Activated T-cell treated with anti-CD3 and anti-CD28 coated beads, Interleukin-2, amount 50 U/mL, for 4 hours (primary cell): ENCODE data around the gene ASH1L. TPM values are rescaled to one million over a fixed set of nuclear protein-coding genes. Genes with fewer than 3 reads are reported as not detected.
"Not testable (repeated sequence)": the region's sequence is repeated elsewhere in the genome, so short reads cannot be mapped to it uniquely, and the experiment has no call there.

Experiments used
- ATAC-seq, 2 donors: fragments of 200-7000 bp; cut with Tn5 transposase; one replicate each; pipeline ENCODE4 v1.10.0; 2021
- DNase-seq: peaks from one replicate; pipeline ENCODE4 v3.0.0-alpha.2; 2020
- H3K27me3 Mint-ChIP-seq: one replicate; pipeline ENCODE4 v1.8.0; 2021; ENCODE audit warnings: low read depth, mixed read lengths
- H3K36me3 Mint-ChIP-seq: one replicate; pipeline ENCODE4 v1.8.0; 2022; ENCODE audit warnings: mixed read lengths; ENCODE audit not compliant: insufficient read depth
- H3K4me1 Mint-ChIP-seq: one replicate; pipeline ENCODE4 v1.8.0; 2021; ENCODE audit warnings: low read depth, mixed read lengths
- H3K4me3 Mint-ChIP-seq: one replicate; pipeline ENCODE4 v1.8.0; 2021; ENCODE audit warnings: mild to moderate bottlenecking, moderate library complexity, mixed read lengths
- H3K9me3 Mint-ChIP-seq: one replicate; pipeline ENCODE4 v1.8.0; 2021; ENCODE audit warnings: mixed read lengths
- total RNA-seq, 3 donors: library from RNA; stranded (reverse); gene quantifications; one replicate each; pipeline ENCODE4 v1.2.1, GENCODE V29; 2021

Gene ASH1L
- 10 to 100 TPM; 23.9 to 27.7 (median 25.5) TPM for total RNA-seq

GRCh38 chr1:155562581-155563376 lies at the start of gene ASH1L:
Gene ASH1L, minus strand, starts transcription at chr1:155562803. Its CDS starts 41,284 bp downstream, at chr1:155521519.
- Mint-ChIP-seq H3K36me3 (peaks cover 9% of the 10 kb centered on the region), H3K4me3 (peak within 1 kb of the TSS; percentile 100), H3K9me3 (no peaks in the 10 kb centered on the region), H3K4me1 (peaks cover 49% of the 10 kb centered on the region), H3K27me3 (no peaks in the 10 kb centered on the region)
- peak; percentile 92 for DNase-seq
- ATAC-seq = peak; percentile 82 to 83

- not testable (repeated sequence) for H3K9me3 Mint-ChIP-seq, H3K27me3 Mint-ChIP-seq, DNase-seq, H3K4me1 Mint-ChIP-seq
- Mint-ChIP-seq H3K36me3 (peaks cover 17% of the 10 kb centered on the region), H3K4me3 (peak overlapping the region; percentile 90)
- peak; percentile 5 to 18 for ATAC-seq
Measured at GRCh38 chr1:155610257-155610647, 47.6 kb upstream of the ASH1L start.

GRCh38 chr1:155609515-155610256 lies 47.1 kb upstream of the ASH1L start, which contains the start of gene MSTO1:
Gene MSTO1, plus strand, starts transcription at chr1:155610218. Its CDS starts 31 bp downstream, at chr1:155610249.
- Mint-ChIP-seq H3K4me3 (peak within 1 kb of the TSS; percentile 90), H3K36me3 (peaks cover 14% of the 10 kb centered on the region), H3K4me1 (peaks cover 8% of the 10 kb centered on the region), H3K9me3 (no peaks in the 10 kb centered on the region), H3K27me3 (no peaks in the 10 kb centered on the region)
- DNase-seq (peak; percentile 97), ATAC-seq (peak; percentile 96 to 97)

GRCh38 chr1:155608888-155609225 lies 46.3 kb upstream of the ASH1L start:
- Mint-ChIP-seq H3K4me1 (peaks cover 8% of the 10 kb centered on the region), H3K27me3 (no peaks in the 10 kb centered on the region), H3K4me3 (peak overlapping the region; percentile 55), H3K36me3 (peaks cover 11% of the 10 kb centered on the region), H3K9me3 (no peaks in the 10 kb centered on the region)
- DNase-seq = no peak
- no peak for ATAC-seq

- Mint-ChIP-seq H3K36me3 (peaks cover 8% of the 10 kb centered on the region), H3K4me3 (no peak overlapping the region), H3K9me3 (no peaks in the 10 kb centered on the region), H3K27me3 (no peaks in the 10 kb centered on the region), H3K4me1 (peaks cover 7% of the 10 kb centered on the region)
- no peak for ATAC-seq
- no peak for DNase-seq
Measured at GRCh38 chr1:155607708-155608107, 45.1 kb upstream of the ASH1L start.

GRCh38 chr1:155599828-155600572 lies 37.4 kb upstream of the ASH1L start:
- H3K4me1 Mint-ChIP-seq = peaks cover 11% of the 10 kb centered on the region
- not testable (repeated sequence) for DNase-seq, H3K4me3 Mint-ChIP-seq, H3K9me3 Mint-ChIP-seq, H3K36me3 Mint-ChIP-seq, ATAC-seq, H3K27me3 Mint-ChIP-seq

GRCh38 chr1:155598842-155599331 lies 36.3 kb upstream of the ASH1L start:
- Mint-ChIP-seq H3K4me1 (peaks cover 11% of the 10 kb centered on the region), H3K27me3 (no peaks in the 10 kb centered on the region), H3K36me3 (no peaks in the 10 kb centered on the region), H3K9me3 (no peaks in the 10 kb centered on the region), H3K4me3 (peak overlapping the region; percentile 75)
- ATAC-seq (peak; percentile 41 to 53), DNase-seq (no peak)

GRCh38 chr1:155596864-155597263 lies 34.3 kb upstream of the ASH1L start:
- no peaks in the 10 kb centered on the region for H3K36me3 Mint-ChIP-seq
- DNase-seq (no peak), ATAC-seq (no peak)
- peaks cover 11% of the 10 kb centered on the region for H3K4me1 Mint-ChIP-seq
- H3K9me3 Mint-ChIP-seq = no peaks in the 10 kb centered on the region
- H3K27me3 Mint-ChIP-seq = no peaks in the 10 kb centered on the region
- H3K4me3 Mint-ChIP-seq = no peak overlapping the region

GRCh38 chr1:155595877-155596474 lies 33.4 kb upstream of the ASH1L start:
- not testable (repeated sequence) for H3K36me3 Mint-ChIP-seq, H3K9me3 Mint-ChIP-seq, DNase-seq, H3K4me3 Mint-ChIP-seq, ATAC-seq, H3K27me3 Mint-ChIP-seq
- peaks cover 11% of the 10 kb centered on the region for H3K4me1 Mint-ChIP-seq

GRCh38 chr1:155591770-155592169 lies 29.2 kb upstream of the ASH1L start:
- ATAC-seq (peak; percentile 37 to 66), DNase-seq (no peak)
- H3K4me3 Mint-ChIP-seq = no peak overlapping the region
- H3K36me3 Mint-ChIP-seq = no peaks in the 10 kb centered on the region
- no peaks in the 10 kb centered on the region for H3K27me3 Mint-ChIP-seq
- H3K9me3 Mint-ChIP-seq = no peaks in the 10 kb centered on the region
- H3K4me1 Mint-ChIP-seq = no peaks in the 10 kb centered on the region

GRCh38 chr1:155590516-155591247 lies 28.1 kb upstream of the ASH1L start:
- DNase-seq, H3K4me3 Mint-ChIP-seq, H3K4me1 Mint-ChIP-seq, H3K27me3 Mint-ChIP-seq, H3K9me3 Mint-ChIP-seq, H3K36me3 Mint-ChIP-seq, ATAC-seq: not testable (repeated sequence)

- H3K4me3 Mint-ChIP-seq, H3K9me3 Mint-ChIP-seq, ATAC-seq, H3K27me3 Mint-ChIP-seq, H3K36me3 Mint-ChIP-seq, DNase-seq, H3K4me1 Mint-ChIP-seq: not testable (repeated sequence)
Measured at GRCh38 chr1:155589282-155589681, 26.7 kb upstream of the ASH1L start.

- H3K4me3 Mint-ChIP-seq, H3K36me3 Mint-ChIP-seq, H3K27me3 Mint-ChIP-seq, H3K4me1 Mint-ChIP-seq, H3K9me3 Mint-ChIP-seq, ATAC-seq, DNase-seq: not testable (repeated sequence)
Measured at GRCh38 chr1:155583846-155584245, 21.2 kb upstream of the ASH1L start.
